ENCODE measurements around the gene SCP2. TPM values are rescaled to one million over a fixed set of nuclear protein-coding genes. Genes with fewer than 3 reads are reported as not detected.

Gene SCP2
- total RNA-seq, 2 experiments from 2014 or later = 63.9 to 75.5 TPM

DNA sequence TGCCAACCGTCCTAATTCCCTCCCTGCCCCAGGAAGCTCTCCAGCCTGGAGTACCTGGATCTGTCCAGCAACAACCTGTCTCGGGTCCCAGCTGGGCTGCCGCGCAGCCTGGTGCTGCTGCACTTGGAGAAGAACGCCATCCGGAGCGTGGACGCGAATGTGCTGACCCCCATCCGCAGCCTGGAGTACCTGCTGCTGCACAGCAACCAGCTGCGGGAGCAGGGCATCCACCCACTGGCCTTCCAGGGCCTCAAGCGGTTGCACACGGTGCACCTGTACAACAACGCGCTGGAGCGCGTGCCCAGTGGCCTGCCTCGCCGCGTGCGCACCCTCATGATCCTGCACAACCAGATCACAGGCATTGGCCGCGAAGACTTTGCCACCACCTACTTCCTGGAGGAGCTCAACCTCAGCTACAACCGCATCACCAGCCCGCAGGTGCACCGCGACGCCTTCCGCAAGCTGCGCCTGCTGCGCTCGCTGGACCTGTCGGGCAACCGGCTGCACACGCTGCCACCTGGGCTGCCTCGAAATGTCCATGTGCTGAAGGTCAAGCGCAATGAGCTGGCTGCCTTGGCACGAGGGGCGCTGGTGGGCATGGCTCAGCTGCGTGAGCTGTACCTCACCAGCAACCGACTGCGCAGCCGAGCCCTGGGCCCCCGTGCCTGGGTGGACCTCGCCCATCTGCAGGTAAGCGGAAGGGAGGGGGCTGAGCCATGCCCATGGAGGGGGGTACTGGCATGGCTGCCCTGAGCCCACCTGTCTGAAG, 151.4 kb downstream of the SCP2 start:
- no peak overlapping the region for H2AFZ ChIP-seq (ENCODE audit: low read length)
- no peak overlapping the region for H3K27ac ChIP-seq (ENCODE audit: low read depth, low read length, poor library complexity, severe bottlenecking)
- no peak overlapping the region for H3K4me2 ChIP-seq (ENCODE audit: low read length)
- intact Hi-C loops (cut with micrococcal nuclease; ENCODE audit: unreplicated experiment) = no loop called here
- H4K20me1 ChIP-seq (ENCODE audit: insufficient read depth, low read length) = no peaks in the 10 kb centered on the region
- no peaks in the 10 kb centered on the region for H3K36me3 ChIP-seq (ENCODE audit: insufficient read depth, low read length)
- no peaks in the 10 kb centered on the region for H3K9me3 ChIP-seq (ENCODE audit: low read length)
- TF ChIP-seq, protein P1, sequence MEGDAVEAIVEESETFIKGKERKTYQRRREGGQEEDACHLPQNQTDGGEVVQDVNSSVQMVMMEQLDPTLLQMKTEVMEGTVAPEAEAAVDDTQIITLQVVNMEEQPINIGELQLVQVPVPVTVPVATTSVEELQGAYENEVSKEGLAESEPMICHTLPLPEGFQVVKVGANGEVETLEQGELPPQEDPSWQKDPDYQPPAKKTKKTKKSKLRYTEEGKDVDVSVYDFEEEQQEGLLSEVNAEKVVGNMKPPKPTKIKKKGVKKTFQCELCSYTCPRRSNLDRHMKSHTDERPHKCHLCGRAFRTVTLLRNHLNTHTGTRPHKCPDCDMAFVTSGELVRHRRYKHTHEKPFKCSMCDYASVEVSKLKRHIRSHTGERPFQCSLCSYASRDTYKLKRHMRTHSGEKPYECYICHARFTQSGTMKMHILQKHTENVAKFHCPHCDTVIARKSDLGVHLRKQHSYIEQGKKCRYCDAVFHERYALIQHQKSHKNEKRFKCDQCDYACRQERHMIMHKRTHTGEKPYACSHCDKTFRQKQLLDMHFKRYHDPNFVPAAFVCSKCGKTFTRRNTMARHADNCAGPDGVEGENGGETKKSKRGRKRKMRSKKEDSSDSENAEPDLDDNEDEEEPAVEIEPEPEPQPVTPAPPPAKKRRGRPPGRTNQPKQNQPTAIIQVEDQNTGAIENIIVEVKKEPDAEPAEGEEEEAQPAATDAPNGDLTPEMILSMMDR (conservative IDR thresholded peaks at IDR 0.05; ENCODE audit: low read length) = no peak
- no peak for TF ChIP-seq EZH2phosphoT487 (IDR thresholded peaks at IDR 0.05; ENCODE audit: borderline replicate concordance, low read depth, low read length)
- no TSS peak for BruUV-seq (replicated peaks)
- no peaks in the 10 kb centered on the region for H3K9me2 ChIP-seq (ENCODE audit: insufficient read depth, low read length)
- DNase-seq (ENCODE audit: low spot score) = no peak
- H3K4me3 ChIP-seq (ENCODE audit: low read depth, low read length, poor library complexity, severe bottlenecking) = no peak overlapping the region
- POLR2A ChIA-PET = no interaction called here
- no peaks in the 10 kb centered on the region for H3K79me2 ChIP-seq (ENCODE audit: insufficient read depth, low read depth, low read length)
- CTCF ChIA-PET (ENCODE audit: unreplicated experiment) = no interaction called here
- H3K4me1 ChIP-seq (ENCODE audit: insufficient read depth, low read length, poor library complexity, severe bottlenecking) = no peaks in the 10 kb centered on the region

DNA sequence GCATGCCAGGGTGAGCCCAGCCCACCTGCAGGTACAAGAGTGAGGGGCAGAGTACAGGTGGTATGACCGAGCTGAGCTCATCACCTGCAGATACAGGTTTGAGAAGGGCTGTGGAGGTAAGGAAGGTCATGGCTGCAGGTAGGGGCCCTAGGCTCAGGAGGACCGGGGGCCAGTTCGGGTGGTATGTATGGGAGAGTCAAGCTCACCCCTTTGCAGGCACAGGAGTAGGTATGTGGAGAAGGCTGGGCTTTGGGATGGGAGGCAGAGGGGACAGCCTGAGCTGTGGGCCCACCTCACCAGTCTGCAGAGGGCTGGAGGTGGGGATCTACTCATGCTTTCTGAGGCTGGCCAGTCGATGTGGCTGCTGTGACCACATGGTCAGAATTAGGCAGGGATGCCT, 152.2 kb downstream of the SCP2 start:
- H3K4me2 ChIP-seq (ENCODE audit: low read length) = no peak overlapping the region
- TF ChIP-seq, protein P1 (conservative IDR thresholded peaks at IDR 0.05; ENCODE audit: low read length) = no peak
- no peak for TF ChIP-seq EZH2phosphoT487 (IDR thresholded peaks at IDR 0.05; ENCODE audit: borderline replicate concordance, low read depth, low read length)
- H3K27ac ChIP-seq (ENCODE audit: low read depth, low read length, poor library complexity, severe bottlenecking) = no peak overlapping the region
- no peaks in the 10 kb centered on the region for H3K9me3 ChIP-seq (ENCODE audit: low read length)
- BruUV-seq (replicated peaks) = no TSS peak
- no peaks in the 10 kb centered on the region for H3K79me2 ChIP-seq (ENCODE audit: insufficient read depth, low read depth, low read length)
- ChIA-PET POLR2A (no interaction called here), CTCF (ENCODE audit: unreplicated experiment) (no interaction called here)
- intact Hi-C loops (cut with micrococcal nuclease; ENCODE audit: unreplicated experiment) = no loop called here
- no peak overlapping the region for H3K4me3 ChIP-seq (ENCODE audit: low read depth, low read length, poor library complexity, severe bottlenecking)
- H3K9me2 ChIP-seq (ENCODE audit: insufficient read depth, low read length) = no peaks in the 10 kb centered on the region
- DNase-seq (ENCODE audit: low spot score) = no peak
- no peaks in the 10 kb centered on the region for H3K36me3 ChIP-seq (ENCODE audit: insufficient read depth, low read length)
- H2AFZ ChIP-seq (ENCODE audit: low read length) = no peak overlapping the region
- H4K20me1 ChIP-seq (ENCODE audit: insufficient read depth, low read length) = no peaks in the 10 kb centered on the region
- no peaks in the 10 kb centered on the region for H3K4me1 ChIP-seq (ENCODE audit: insufficient read depth, low read length, poor library complexity, severe bottlenecking)

DNA sequence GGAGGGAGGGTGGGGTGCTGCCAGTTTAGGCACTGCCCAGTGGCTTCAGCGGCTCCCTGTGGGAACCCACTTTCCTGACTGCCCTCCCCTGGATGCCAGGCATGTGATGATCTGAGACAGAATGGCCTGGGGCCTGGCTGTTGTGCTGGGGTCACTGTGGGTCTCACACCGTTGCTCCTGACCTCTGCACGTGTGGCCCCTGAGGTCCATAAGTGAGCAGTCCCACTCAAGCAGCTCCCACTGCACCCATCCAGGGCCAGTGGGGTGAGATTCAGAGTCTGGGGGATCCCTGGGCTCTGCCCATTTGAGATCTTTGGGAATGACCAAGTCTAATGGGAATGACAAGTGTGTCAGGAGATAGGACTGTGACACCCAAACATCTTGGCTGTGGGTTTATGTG, 153.0 kb downstream of the SCP2 start:
- intact Hi-C loops (cut with micrococcal nuclease; ENCODE audit: unreplicated experiment) = no loop called here
- Histone ChIP-seq H3K27ac (ENCODE audit: low read depth, low read length, poor library complexity, severe bottlenecking) (no peak overlapping the region), H4K20me1 (ENCODE audit: insufficient read depth, low read length) (no peaks in the 10 kb centered on the region), H3K36me3 (ENCODE audit: insufficient read depth, low read length) (no peaks in the 10 kb centered on the region), H3K4me3 (ENCODE audit: low read depth, low read length, poor library complexity, severe bottlenecking) (no peak overlapping the region), H3K9me2 (ENCODE audit: insufficient read depth, low read length) (no peaks in the 10 kb centered on the region), H3K79me2 (ENCODE audit: insufficient read depth, low read depth, low read length) (no peaks in the 10 kb centered on the region), H3K4me2 (ENCODE audit: low read length) (no peak overlapping the region), H3K9me3 (ENCODE audit: low read length) (no peaks in the 10 kb centered on the region), H2AFZ (ENCODE audit: low read length) (no peak overlapping the region), H3K4me1 (ENCODE audit: insufficient read depth, low read length, poor library complexity, severe bottlenecking) (no peaks in the 10 kb centered on the region)
- CTCF ChIA-PET (ENCODE audit: unreplicated experiment) = no interaction called here
- TF ChIP-seq EZH2phosphoT487 (IDR thresholded peaks at IDR 0.05; ENCODE audit: borderline replicate concordance, low read depth, low read length) = no peak
- TF ChIP-seq, protein P1 (conservative IDR thresholded peaks at IDR 0.05; ENCODE audit: low read length) = no peak
- BruUV-seq (replicated peaks) = no TSS peak
- POLR2A ChIA-PET = interaction anchor here (0.6 kb wide), 1 partner anchor 44 kb away, joined by 7 read pairs; no protein-coding TSS in a partner anchor
- DNase-seq (ENCODE audit: low spot score) = no peak

Measured in OCI-LY7 (cell line).